ENCODE measurements around the gene CLSTN1. TPM values are rescaled to one million over a fixed set of nuclear protein-coding genes. Genes with fewer than 3 reads are reported as not detected.
A peak's percentile ranks its signal among the peaks of the same experiment; 100 is the strongest.

Gene CLSTN1
- total and polyA plus RNA-seq, 4 donors, result 3.1 to 13.4 (median 8.8) TPM

- H3K4me1 ChIP-seq (ENCODE audit: control insufficient read depth in 4 of 4, insufficient read depth in 4 of 4, low read length in 3 of 4), result no peaks in the 10 kb centered on the region
- DNase-seq (ENCODE audit: low spot score), result no peak
- H3K9me3 ChIP-seq (ENCODE audit: control insufficient read depth in 4 of 4, low read length in 3 of 4), result no peaks in the 10 kb centered on the region
- no peak overlapping the region for H3K27ac ChIP-seq (ENCODE audit: low read depth in 1 of 2, low read length in 2 of 2)
- 89% methylated on average over 20 of the region's 20 CpGs for WGBS
- no peak overlapping the region for H3K9ac ChIP-seq (ENCODE audit: low read depth in 1 of 2, low read length in 2 of 2)
- H3K36me3 ChIP-seq (ENCODE audit: control insufficient read depth in 4 of 4, insufficient read depth in 3 of 4, low read depth in 1 of 4, low read length in 3 of 4), result peaks cover 0 to 2% (median 0%) of the 10 kb centered on the region in 4 donors
- H3K4me3 ChIP-seq (ENCODE audit: low read depth in 1 of 3, low read length in 3 of 3), result no peak overlapping the region
- no peaks in the 10 kb centered on the region for H3K27me3 ChIP-seq (ENCODE audit: control insufficient read depth in 4 of 4, insufficient read depth in 4 of 4, low read length in 3 of 4)
- TF ChIP-seq TAF1 (conservative IDR thresholded peaks at IDR 0.05) (no peak), GABPA (IDR thresholded peaks at IDR 0.05 in 1 of 2, conservative IDR thresholded peaks at IDR 0.05 in 1 of 2) (no peak), FOXA1 (IDR thresholded peaks at IDR 0.05) (no peak), HNF4A (conservative IDR thresholded peaks at IDR 0.05) (no peak), REST (IDR thresholded peaks at IDR 0.05) (no peak), FOXA2 (IDR thresholded peaks at IDR 0.05) (no peak), NR2F2 (IDR thresholded peaks at IDR 0.05) (no peak), RAD21 (IDR thresholded peaks at IDR 0.05) (no peak)
These were observed 26.1 kb upstream of the CLSTN1 start for GRCh38 chr1:9849691-9850441.

GRCh38 chr1:9848022-9848421, 24.3 kb upstream of the CLSTN1 start:
- Histone ChIP-seq H3K36me3 (ENCODE audit: control insufficient read depth in 4 of 4, insufficient read depth in 3 of 4, low read depth in 1 of 4, low read length in 3 of 4) (no peaks in the 10 kb centered on the region), H3K27me3 (ENCODE audit: control insufficient read depth in 4 of 4, insufficient read depth in 4 of 4, low read length in 3 of 4) (no peaks in the 10 kb centered on the region), H3K4me1 (ENCODE audit: control insufficient read depth in 4 of 4, insufficient read depth in 4 of 4, low read length in 3 of 4) (no peaks in the 10 kb centered on the region), H3K9me3 (ENCODE audit: control insufficient read depth in 4 of 4, low read length in 3 of 4) (no peaks in the 10 kb centered on the region), H3K4me3 (ENCODE audit: low read depth in 1 of 3, low read length in 3 of 3) (no peak overlapping the region), H3K9ac (ENCODE audit: low read depth in 1 of 2, low read length in 2 of 2) (no peak overlapping the region), H3K27ac (ENCODE audit: low read depth in 1 of 2, low read length in 2 of 2) (no peak overlapping the region)
- peak in 1 of 2 donors; percentile 10 for TF ChIP-seq RXRA (IDR thresholded peaks at IDR 0.05)
- no peak for TF ChIP-seq TAF1 (conservative IDR thresholded peaks at IDR 0.05)
- TF ChIP-seq ZBTB33 (IDR thresholded peaks at IDR 0.05), result no peak
- no peak for DNase-seq (ENCODE audit: low spot score)
- 64% methylated on average over 8 of the region's 8 CpGs for WGBS

- no peak overlapping the region for H3K9ac ChIP-seq (ENCODE audit: low read depth in 1 of 2, low read length in 2 of 2)
- WGBS, result 95% methylated on average over 2 of the region's 2 CpGs
- TF ChIP-seq REST (IDR thresholded peaks at IDR 0.05) (no peak), GABPA (IDR thresholded peaks at IDR 0.05 in 1 of 2, conservative IDR thresholded peaks at IDR 0.05 in 1 of 2) (no peak), HNF4A (conservative IDR thresholded peaks at IDR 0.05) (no peak), ZBTB33 (IDR thresholded peaks at IDR 0.05) (no peak)
- DNase-seq (ENCODE audit: low spot score), result no peak
- no peaks in the 10 kb centered on the region for H3K9me3 ChIP-seq (ENCODE audit: control insufficient read depth in 4 of 4, low read length in 3 of 4)
- H3K4me1 ChIP-seq (ENCODE audit: control insufficient read depth in 4 of 4, insufficient read depth in 4 of 4, low read length in 3 of 4), result no peaks in the 10 kb centered on the region
- no peak overlapping the region for H3K4me3 ChIP-seq (ENCODE audit: low read depth in 1 of 3, low read length in 3 of 3)
- H3K36me3 ChIP-seq (ENCODE audit: control insufficient read depth in 4 of 4, insufficient read depth in 3 of 4, low read depth in 1 of 4, low read length in 3 of 4), result no peaks in the 10 kb centered on the region
- no peak overlapping the region for H3K27ac ChIP-seq (ENCODE audit: low read depth in 1 of 2, low read length in 2 of 2)
- H3K27me3 ChIP-seq (ENCODE audit: control insufficient read depth in 4 of 4, insufficient read depth in 4 of 4, low read length in 3 of 4), result no peaks in the 10 kb centered on the region
These were observed 23.5 kb upstream of the CLSTN1 start for GRCh38 chr1:9847269-9847668.

Measured in liver (tissue), 9 donors.